GM10248 (cell line): ENCODE measurements around the gene FOXL3.

ENCODE experiments used
- CTCF ChIA-PET: fragments of 300-600 bp; sonication (Branson Sonifier 250); formaldehyde crosslinking; extraction: SDS; loops from one replicate; lab custom pipeline; 2021; ENCODE audit warnings: antibody characterized with exemption; lab: Yijun Ruan, JAX
- POLR2A ChIA-PET: fragments of 350-650 bp; sonication (Branson Sonifier 250); formaldehyde crosslinking; extraction: SDS; loops from one replicate; lab custom pipeline; 2020; ENCODE audit warnings: antibody characterized with exemption; lab: Yijun Ruan, JAX
- DNase-seq: peaks from one replicate; pipeline ENCODE4 v3.0.0; 2012; ENCODE audit errors: extremely low spot score
- CTCF ChIP-seq: IDR thresholded peaks from 2 replicates; pipeline ENCODE4 v1.5.1; 2012; ENCODE audit warnings: mild to moderate bottlenecking, low read depth; ENCODE audit errors: extremely low read depth, missing control alignments, control extremely low read depth

The FOXL3 gene

GRCh38 chr7:291373-292092 is 1.6 kb downstream of the FOXL3 start:
- ChIA-PET CTCF (interaction anchor here (1.4 kb wide), 1 partner anchor 15 kb away, joined by 4 read pairs; no protein-coding TSS in a partner anchor), POLR2A (no interaction called here)
- DNase-seq: no peak
- TF ChIP-seq CTCF: no peak

GRCh38 chr7:292226-292625 is 2.3 kb downstream of the FOXL3 start:
- CTCF ChIA-PET: interaction anchor here (1.4 kb wide), 1 partner anchor 14 kb away, joined by 4 read pairs; no protein-coding TSS in a partner anchor
- no peak for DNase-seq
- POLR2A ChIA-PET: no interaction called here
- TF ChIP-seq CTCF: no peak

- no peak for TF ChIP-seq CTCF
- ChIA-PET CTCF (interaction anchor here (1.4 kb wide), 1 partner anchor 14 kb away, joined by 4 read pairs; no protein-coding TSS in a partner anchor), POLR2A (no interaction called here)
- no peak for DNase-seq
These were observed 2.9 kb downstream of the FOXL3 start for GRCh38 chr7:292826-293225.

GRCh38 chr7:293681-294439 is 3.9 kb downstream of the FOXL3 start:
- ChIA-PET CTCF (interaction anchor here (1.2 kb wide), 1 partner anchor 30 kb away, joined by 3 read pairs; no protein-coding TSS in a partner anchor), POLR2A (no interaction called here)
- no peak for DNase-seq
- no peak for TF ChIP-seq CTCF

- CTCF ChIA-PET: interaction anchor here (1.2 kb wide), 1 partner anchor 31 kb away, joined by 3 read pairs; no protein-coding TSS in a partner anchor
- TF ChIP-seq CTCF: no peak
- POLR2A ChIA-PET: no interaction called here
- no peak for DNase-seq
These were observed 4.6 kb downstream of the FOXL3 start for GRCh38 chr7:294440-295154.
